AG08396 (cell line): ENCODE measurements around the gene AHCYL2.
"Not testable (repeated sequence)": the region's sequence is repeated elsewhere in the genome, so short reads cannot be mapped to it uniquely, and the experiment has no call there.

Source experiments
- DNase-seq: peaks from one replicate; pipeline ENCODE4 v3.0.0; 2012; ENCODE audit warnings: low spot score, mixed read lengths

Gene AHCYL2

GRCh38 chr7:129454249-129454551 is 229.4 kb downstream of the AHCYL2 start:
- no peak for DNase-seq

- no peak for DNase-seq
Observed at GRCh38 chr7:129456421-129456820, 231.6 kb downstream of the AHCYL2 start.

GRCh38 chr7:129457101-129457500 is 232.3 kb downstream of the AHCYL2 start:
- no peak for DNase-seq

- DNase-seq: no peak
Observed at GRCh38 chr7:129458171-129458570, 233.3 kb downstream of the AHCYL2 start.

GRCh38 chr7:129461809-129462208 is 237.0 kb downstream of the AHCYL2 start:
- DNase-seq: no peak

- DNase-seq: no peak
Observed at GRCh38 chr7:129462420-129462819, 237.6 kb downstream of the AHCYL2 start.

- no peak for DNase-seq
Observed at GRCh38 chr7:129464194-129464593, 239.4 kb downstream of the AHCYL2 start.

- no peak for DNase-seq
Observed at GRCh38 chr7:129465080-129465479, 240.2 kb downstream of the AHCYL2 start.

- DNase-seq: no peak
Observed at GRCh38 chr7:129466796-129467195, 242.0 kb downstream of the AHCYL2 start.

GRCh38 chr7:129468087-129468486 is 243.3 kb downstream of the AHCYL2 start:
- DNase-seq: peak; percentile 60

GRCh38 chr7:129468547-129468946 is 243.7 kb downstream of the AHCYL2 start:
- DNase-seq: no peak

- no peak for DNase-seq
Observed at GRCh38 chr7:129469930-129470329, 245.1 kb downstream of the AHCYL2 start.

- DNase-seq: no peak
Observed at GRCh38 chr7:129470411-129470810, 245.6 kb downstream of the AHCYL2 start.

GRCh38 chr7:129471402-129471827 is 246.6 kb downstream of the AHCYL2 start:
- DNase-seq: no peak

- DNase-seq: not testable (repeated sequence)
Observed at GRCh38 chr7:129475931-129476330, 251.1 kb downstream of the AHCYL2 start.

- not testable (repeated sequence) for DNase-seq
Observed at GRCh38 chr7:129476398-129476797, 251.6 kb downstream of the AHCYL2 start.
